PFSK-1 (cell line): ENCODE results near the gene RAET1L.

Experiments used
- FOXP2 ChIP-seq: optimal IDR thresholded peaks from 2 replicates; pipeline ENCODE3; 2011; ENCODE audit warnings: borderline replicate concordance, control low read depth, inconsistent platforms; ENCODE audit not compliant: insufficient read depth; ENCODE audit errors: extremely low read length, extremely low read depth
- POLR2AphosphoS5 ChIP-seq: IDR thresholded peaks from 2 replicates; pipeline ENCODE4 v1.6.1; 2012; ENCODE audit warnings: low read depth, mild to moderate bottlenecking, control low read depth, low read length, moderate library complexity
- REST ChIP-seq, 2 experiments: IDR thresholded peaks; 2 replicates each; pipeline versions ENCODE4 v1.6.1 to v1.8.0; 2011 to 2012; ENCODE audit warnings: low read depth in 2 of 2, low read length in 2 of 2, control low read depth in 1 of 2, inconsistent platforms in 1 of 2, mild to moderate bottlenecking in 1 of 2, moderate library complexity in 1 of 2; ENCODE audit not compliant: insufficient read depth in 1 of 2
- SIN3A ChIP-seq: IDR thresholded peaks from 2 replicates; pipeline ENCODE4 v1.6.1; 2012; ENCODE audit warnings: mild to moderate bottlenecking, low read length, moderate library complexity, borderline replicate concordance; ENCODE audit not compliant: insufficient read depth
- TAF1 ChIP-seq: IDR thresholded peaks from 2 replicates; pipeline ENCODE4 v1.6.1; 2012; ENCODE audit warnings: low read length, control low read depth, borderline replicate concordance; ENCODE audit not compliant: insufficient read depth

The RAET1L gene

DNA sequence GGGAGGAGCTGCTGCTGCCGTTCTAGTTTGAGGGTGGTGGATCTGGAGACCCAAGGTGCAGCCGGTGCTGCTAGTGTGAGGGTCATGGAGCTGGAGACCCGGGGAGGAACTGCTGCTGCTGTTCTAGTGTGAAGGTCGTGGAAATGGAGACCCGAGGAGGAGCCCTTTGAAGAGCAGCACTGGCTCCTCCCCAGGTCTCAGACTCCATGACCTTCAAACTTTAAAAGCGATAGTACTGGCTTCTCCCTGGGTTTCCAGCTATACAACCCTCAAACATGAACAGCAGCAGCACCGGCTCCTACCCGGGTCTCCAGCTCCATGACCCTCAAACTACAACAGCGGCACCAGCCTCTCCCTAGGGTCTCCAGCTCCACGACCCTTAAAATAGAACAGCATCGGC lies 28.1 kb upstream of the RAET1L start:
- TF ChIP-seq FOXP2 (no peak), POLR2AphosphoS5 (no peak), SIN3A (no peak), TAF1 (no peak), REST (IDR thresholded peaks at IDR 0.05; ENCODE audit: insufficient read depth in 1 of 2, low read depth in 2 of 2, low read length in 2 of 2) (no peak)

- no peak for TF ChIP-seq TAF1
- no peak for TF ChIP-seq FOXP2
- TF ChIP-seq REST (IDR thresholded peaks at IDR 0.05; ENCODE audit: insufficient read depth in 1 of 2, low read depth in 2 of 2, low read length in 2 of 2) = no peak
- no peak for TF ChIP-seq SIN3A
- no peak for TF ChIP-seq POLR2AphosphoS5
These were observed 25.5 kb upstream of the RAET1L start for GRCh38 chr6:150050846-150051245.

- TF ChIP-seq FOXP2 = no peak
- no peak for TF ChIP-seq REST (IDR thresholded peaks at IDR 0.05; ENCODE audit: insufficient read depth in 1 of 2, low read depth in 2 of 2, low read length in 2 of 2)
- no peak for TF ChIP-seq SIN3A
- TF ChIP-seq TAF1 = no peak
- TF ChIP-seq POLR2AphosphoS5 = no peak
These were observed 22.8 kb upstream of the RAET1L start for GRCh38 chr6:150048099-150048498.

DNA sequence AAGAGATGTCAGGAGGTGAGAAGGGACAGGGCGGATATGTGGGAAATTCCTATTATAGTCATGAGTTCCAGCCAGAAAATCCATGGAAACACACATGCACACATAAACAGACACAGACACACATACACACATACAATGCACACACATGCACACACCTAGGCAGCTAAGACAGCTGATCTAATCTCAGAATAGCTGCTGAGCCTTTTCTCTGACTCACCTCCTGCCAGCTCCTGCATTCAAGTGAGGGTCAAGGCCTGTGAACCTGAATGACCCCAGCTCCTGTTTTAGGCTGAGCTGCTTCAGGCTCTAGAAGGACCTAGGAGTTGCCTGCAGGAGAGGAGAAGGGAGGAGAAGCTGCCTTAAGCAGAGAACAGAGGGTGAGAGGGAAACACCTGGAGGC lies 21.6 kb upstream of the RAET1L start:
- TF ChIP-seq POLR2AphosphoS5 (no peak), SIN3A (no peak), TAF1 (no peak), FOXP2 (no peak), REST (IDR thresholded peaks at IDR 0.05; ENCODE audit: insufficient read depth in 1 of 2, low read depth in 2 of 2, low read length in 2 of 2) (no peak)

GRCh38 chr6:150044621-150045145 lies 19.4 kb upstream of the RAET1L start:
- TF ChIP-seq REST (IDR thresholded peaks at IDR 0.05; ENCODE audit: insufficient read depth in 1 of 2, low read depth in 2 of 2, low read length in 2 of 2) = no peak
- no peak for TF ChIP-seq SIN3A
- TF ChIP-seq FOXP2 = no peak
- no peak for TF ChIP-seq TAF1
- no peak for TF ChIP-seq POLR2AphosphoS5
